ENCODE measurements around the gene PIGR.

The PIGR gene

GRCh38 chr1:206885341-206886060 lies 60.8 kb downstream of the PIGR start:
- no peak for DNase-seq

GRCh38 chr1:206883876-206884275 lies 62.4 kb downstream of the PIGR start:
- DNase-seq = no peak

GRCh38 chr1:206883160-206883559 lies 63.1 kb downstream of the PIGR start:
- no peak for DNase-seq

- DNase-seq = no peak
Measured at GRCh38 chr1:206882555-206882954, 63.7 kb downstream of the PIGR start.

GRCh38 chr1:206880314-206880713 lies 66.0 kb downstream of the PIGR start:
- DNase-seq = no peak

Data from amniotic stem cell (primary cell).